Left ventricle myocardium superior (tissue), 1 donor: Measurements from ENCODE around the gene GPX5. TPM values are rescaled to one million over a fixed set of nuclear protein-coding genes. Genes with fewer than 3 reads are reported as not detected.
"Not testable (repeated sequence)": the region's sequence is repeated elsewhere in the genome, so short reads cannot be mapped to it uniquely, and the experiment has no call there.

ENCODE experiments used
- ATAC-seq: fragments of 200-7000 bp; cut with Tn5 transposase; one replicate; pipeline ENCODE4 v1.9.1; 2020; ENCODE audit warnings: mild to moderate bottlenecking, moderate library complexity
- DNase-seq: peaks from one replicate; pipeline ENCODE4 v3.0.0-alpha.2; 2020
- intact Hi-C: fragments of 100-400 bp; cut with micrococcal nuclease; formaldehyde crosslinking; loops from one replicate; pipeline ENCODE4 v1.11.0; 2022
- long read RNA-seq: library from polyadenylated mRNA; unstranded; transcript quantifications from one replicate; pipeline ENCODE4 v2.0.0, GENCODE V29; 2021
- total RNA-seq: library from RNA; stranded (reverse); fragmentation: NEBNext Ultra II Directional; extraction: Animal tissue kit (Norgen Biotek cat#: 25700); gene quantifications from one replicate; pipeline ENCODE4 v1.2.1, GENCODE V29; 2021
- donor health status: DM: no; HTN: yes; CAD: no; lungs with severe emphysema.

GPX5 gene
- not detected for total RNA-seq
- long read RNA-seq: 0 reads

- intact Hi-C loops: no loop called here
- DNase-seq: no peak
- ATAC-seq: no peak
Observed at GRCh38 chr6:28525496-28526039, at the start of gene GPX5. Gene GPX5, plus strand, starts transcription at chr6:28525881. Its CDS starts 133 bp downstream, at chr6:28526014.

- no peak for ATAC-seq
- intact Hi-C loops: no loop called here
- DNase-seq: no peak
Observed at GRCh38 chr6:28478518-28478917, 47.2 kb upstream of the GPX5 start.

GRCh38 chr6:28480253-28480932 is 45.3 kb upstream of the GPX5 start:
- intact Hi-C loops: no loop called here
- DNase-seq (no peak), ATAC-seq (no peak)

GRCh38 chr6:28485482-28485881 is 40.2 kb upstream of the GPX5 start:
- DNase-seq (no peak), ATAC-seq (no peak)
- intact Hi-C loops: no loop called here

GRCh38 chr6:28486533-28486932 is 39.1 kb upstream of the GPX5 start:
- ATAC-seq (no peak), DNase-seq (no peak)
- intact Hi-C loops: no loop called here

- ATAC-seq (no peak), DNase-seq (no peak)
- intact Hi-C loops: no loop called here
Observed at GRCh38 chr6:28486988-28487742, 38.5 kb upstream of the GPX5 start.

- intact Hi-C loops: no loop called here
- ATAC-seq: no peak
- no peak for DNase-seq
Observed at GRCh38 chr6:28488916-28489365, 36.7 kb upstream of the GPX5 start.

- peak; percentile 28 for DNase-seq
- intact Hi-C loops: no loop called here
- peak; percentile 37 for ATAC-seq
Observed at GRCh38 chr6:28489366-28490204, 36.1 kb upstream of the GPX5 start.

GRCh38 chr6:28490205-28490890 is 35.3 kb upstream of the GPX5 start:
- DNase-seq (no peak), ATAC-seq (no peak)

GRCh38 chr6:28491984-28492317 is 33.7 kb upstream of the GPX5 start:
- intact Hi-C loops: no loop called here

More at GRCh38 chr6:28490205-28490890, 35.3 kb upstream of the GPX5 start:
- intact Hi-C loops: no loop called here

GRCh38 chr6:28496099-28496779 is 29.4 kb upstream of the GPX5 start:
- intact Hi-C loops: no loop called here
- ATAC-seq (no peak), DNase-seq (no peak)

More at GRCh38 chr6:28491984-28492317, 33.7 kb upstream of the GPX5 start:
- ATAC-seq (no peak), DNase-seq (no peak)

- ATAC-seq: no peak
- intact Hi-C loops: no loop called here
Observed at GRCh38 chr6:28497306-28497705, 28.4 kb upstream of the GPX5 start.

GRCh38 chr6:28497893-28498292 is 27.8 kb upstream of the GPX5 start:
- intact Hi-C loops: no loop called here
- no peak for ATAC-seq
- DNase-seq: no peak

More at GRCh38 chr6:28497306-28497705, 28.4 kb upstream of the GPX5 start:
- DNase-seq: no peak

- DNase-seq: no peak
- intact Hi-C loops: no loop called here
- no peak for ATAC-seq
Observed at GRCh38 chr6:28501259-28501658, 24.4 kb upstream of the GPX5 start.

GRCh38 chr6:28502136-28502535 is 23.5 kb upstream of the GPX5 start:
- DNase-seq, intact Hi-C loops: not testable (repeated sequence)

GRCh38 chr6:28502709-28503305 is 22.9 kb upstream of the GPX5 start:
- ATAC-seq, intact Hi-C loops, DNase-seq: not testable (repeated sequence)

More at GRCh38 chr6:28502136-28502535, 23.5 kb upstream of the GPX5 start:
- not testable (repeated sequence) for ATAC-seq

GRCh38 chr6:28505733-28506132 is 19.9 kb upstream of the GPX5 start:
- no peak for ATAC-seq
- intact Hi-C loops: no loop called here
- no peak for DNase-seq
